CD4-positive, alpha-beta T cell treated with Interleukin-2 at 100 ng/mL for 4 hours (primary cell): ENCODE results near the gene WDR33.
"Not testable (repeated sequence)": the region's sequence is repeated elsewhere in the genome, so short reads cannot be mapped to it uniquely, and the experiment has no call there.

Source experiments
- DNase-seq: peaks from one replicate; pipeline ENCODE4 v3.0.0-alpha.2; 2020; ENCODE audit warnings: low spot score

The WDR33 gene

DNA sequence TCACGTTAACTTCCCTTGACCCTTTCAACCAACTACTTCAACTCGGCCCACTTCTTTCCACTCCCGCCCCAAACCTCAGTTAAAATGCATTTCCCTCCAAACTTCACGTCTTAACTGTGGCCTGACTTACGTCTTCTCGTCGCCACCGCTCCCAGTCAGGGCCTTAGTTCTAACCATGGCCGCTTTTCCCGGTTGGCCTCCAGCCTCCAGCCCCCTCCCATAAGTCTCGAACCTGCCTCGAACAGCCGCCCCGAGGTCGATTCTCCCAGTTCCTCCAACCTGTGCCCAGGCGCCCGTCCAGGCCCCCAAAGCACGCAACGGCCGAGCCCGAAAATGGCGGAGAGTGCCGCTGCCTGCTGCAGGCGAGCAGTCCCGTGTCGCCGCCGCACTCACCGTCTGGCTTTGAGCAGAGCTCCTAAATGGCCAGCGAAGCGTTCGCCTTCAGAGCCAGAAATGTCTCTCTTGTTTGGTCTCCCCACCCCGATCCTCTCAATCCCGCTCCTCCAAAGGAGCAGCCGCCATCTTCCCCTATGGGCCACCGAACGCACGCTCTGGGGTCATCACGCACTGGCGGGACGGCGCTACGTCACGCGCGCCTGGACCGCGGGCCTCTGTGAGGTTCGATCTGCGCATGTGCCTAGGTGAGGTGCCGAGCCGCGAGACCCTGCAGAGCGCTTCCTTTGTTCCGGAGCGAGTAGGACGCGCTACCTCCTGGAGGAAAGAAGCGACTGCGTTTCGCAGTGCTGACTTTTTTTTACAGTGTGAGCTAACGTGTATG lies at the start of gene WDR33:
TSS of gene WDR33 (minus strand) at position 553 of the 778 bp plus-strand sequence. CDS start 40,190 bp downstream, outside the sequence.
- peak; percentile 94 for DNase-seq

- DNase-seq: no peak
Measured at GRCh38 chr2:127860130-127860529, 49.2 kb upstream of the WDR33 start.

DNA sequence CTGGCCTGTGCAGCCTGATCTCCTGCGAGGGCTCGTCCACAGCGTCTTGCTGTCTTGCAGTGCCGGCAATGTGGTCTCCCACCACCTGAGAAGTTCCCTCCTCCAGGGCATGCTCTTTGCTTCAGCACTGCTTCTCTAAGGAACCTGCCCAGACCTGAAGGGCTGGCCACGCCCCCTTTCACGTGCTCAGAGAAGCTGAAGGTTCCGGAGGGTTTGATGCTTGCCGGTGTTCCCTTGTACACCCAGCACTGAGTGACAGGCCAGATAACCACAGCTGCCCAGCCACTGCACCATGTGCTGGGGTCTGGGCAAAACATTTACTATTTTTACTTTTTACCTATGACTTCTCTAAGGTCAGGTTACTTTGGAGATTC lies 48.7 kb upstream of the WDR33 start:
- DNase-seq: peak; percentile 60

GRCh38 chr2:127857265-127857808 lies 46.4 kb upstream of the WDR33 start:
- peak; percentile 7 for DNase-seq

- no peak for DNase-seq
Measured at GRCh38 chr2:127853671-127854070, 42.7 kb upstream of the WDR33 start.

GRCh38 chr2:127852388-127852787 lies 41.4 kb upstream of the WDR33 start:
- no peak for DNase-seq

DNA sequence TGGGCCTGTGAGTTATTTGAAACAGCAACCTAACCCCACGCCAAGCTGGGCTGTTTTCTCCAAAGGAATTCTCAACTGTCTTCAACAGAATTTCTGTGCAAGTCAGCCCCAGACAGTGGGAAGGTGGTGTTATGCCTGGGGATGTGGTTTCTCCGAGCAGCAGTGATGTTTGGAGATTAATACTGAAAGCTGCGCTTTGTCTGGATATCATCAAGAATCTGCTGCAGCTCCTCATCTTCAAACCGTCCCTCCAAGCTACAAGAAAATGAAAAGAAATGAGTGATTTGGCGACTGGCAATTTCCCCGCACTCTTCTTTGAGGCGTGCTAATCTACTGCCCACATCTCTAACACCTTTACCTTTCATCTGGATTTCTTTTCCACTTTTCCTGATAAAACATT lies 37.0 kb upstream of the WDR33 start:
- DNase-seq: no peak

DNA sequence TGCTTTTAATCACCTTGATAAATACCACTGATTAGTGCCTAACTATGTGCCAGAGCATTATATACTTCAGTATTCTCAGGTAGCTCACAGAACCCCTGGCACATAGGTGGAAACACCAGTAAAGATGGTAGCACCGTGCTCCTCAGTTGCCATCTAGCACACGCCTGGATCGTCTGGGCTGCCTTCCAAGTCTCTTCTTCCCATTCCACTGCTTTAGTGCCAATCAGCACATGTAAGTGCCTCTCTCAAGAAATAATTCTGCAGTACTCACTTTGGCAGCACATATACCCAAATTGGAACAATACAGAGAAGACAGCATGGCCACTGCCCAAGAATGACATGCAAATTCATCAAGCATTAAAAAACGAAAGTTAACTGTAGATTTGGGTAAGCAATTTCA lies 34.0 kb upstream of the WDR33 start:
- no peak for DNase-seq

DNA sequence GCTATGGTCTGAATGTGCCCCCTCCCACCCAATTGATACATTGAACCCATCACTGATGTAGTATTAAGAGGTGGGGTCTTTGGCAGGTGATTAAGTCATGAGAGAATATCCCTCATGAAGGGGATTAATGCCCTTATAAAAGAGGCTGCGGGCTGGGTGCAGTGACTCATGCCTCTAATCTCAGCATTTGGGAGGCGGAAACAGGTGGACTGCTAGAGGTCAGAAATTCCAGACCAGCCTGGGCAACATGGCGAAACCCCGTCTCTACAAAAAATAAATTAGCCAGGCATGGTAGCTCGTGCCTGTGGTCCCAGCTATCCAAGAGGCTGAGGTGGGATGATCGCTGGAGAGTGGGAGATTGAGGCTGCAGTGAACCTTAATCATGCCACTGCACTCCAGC lies 32.7 kb upstream of the WDR33 start:
- DNase-seq: no peak

- no peak for DNase-seq
Measured at GRCh38 chr2:127841466-127842178, 30.7 kb upstream of the WDR33 start.

DNA sequence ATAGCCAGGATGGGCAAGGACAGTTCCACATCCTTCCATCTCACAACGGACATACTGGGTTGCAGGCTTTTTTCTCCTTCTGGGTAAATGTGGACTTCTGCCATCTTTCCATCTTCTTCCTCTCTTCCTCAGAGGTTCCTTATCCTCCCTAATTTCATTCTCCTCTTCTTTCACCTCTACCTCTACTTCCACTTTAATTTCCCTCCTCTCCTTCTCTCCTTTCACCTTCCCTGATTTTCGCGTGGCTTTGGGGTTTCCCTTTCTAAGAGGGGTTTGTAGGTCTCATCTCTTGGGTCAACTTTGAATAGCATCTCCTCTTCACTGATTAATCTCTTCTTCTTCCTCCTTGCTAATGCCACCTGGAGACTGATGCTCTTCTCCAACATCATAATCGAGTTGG lies 29.9 kb upstream of the WDR33 start:
- DNase-seq: no peak

GRCh38 chr2:127834951-127835350 lies 24.0 kb upstream of the WDR33 start:
- DNase-seq: no peak

- DNase-seq: peak; percentile 56
Measured at GRCh38 chr2:127829845-127830246, 18.9 kb upstream of the WDR33 start.

GRCh38 chr2:127826708-127827107 lies 15.7 kb upstream of the WDR33 start:
- DNase-seq: not testable (repeated sequence)

DNA sequence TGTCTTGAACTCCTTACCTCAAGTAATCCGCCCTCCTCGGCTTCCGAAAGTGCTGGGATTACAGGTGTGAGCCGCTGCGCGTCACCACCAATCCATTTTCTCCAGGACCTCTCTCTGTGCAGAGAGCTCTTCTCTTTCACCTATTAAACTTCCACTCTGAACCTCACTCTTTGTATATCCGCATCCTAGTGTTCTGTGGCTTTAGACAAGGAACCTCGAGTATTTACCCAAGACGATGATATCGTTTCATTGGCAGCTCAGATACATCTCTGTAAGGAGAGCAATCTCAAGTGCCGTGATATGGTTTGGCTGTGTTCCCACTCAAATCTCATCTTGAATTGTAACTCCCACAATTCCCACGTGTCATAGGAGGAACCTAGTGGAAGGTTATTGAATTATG lies 15.1 kb upstream of the WDR33 start:
- no peak for DNase-seq

- no peak for DNase-seq
Measured at GRCh38 chr2:127820080-127820668, 9.2 kb upstream of the WDR33 start.

GRCh38 chr2:127818794-127819425 lies 7.9 kb upstream of the WDR33 start:
- DNase-seq: no peak

DNA sequence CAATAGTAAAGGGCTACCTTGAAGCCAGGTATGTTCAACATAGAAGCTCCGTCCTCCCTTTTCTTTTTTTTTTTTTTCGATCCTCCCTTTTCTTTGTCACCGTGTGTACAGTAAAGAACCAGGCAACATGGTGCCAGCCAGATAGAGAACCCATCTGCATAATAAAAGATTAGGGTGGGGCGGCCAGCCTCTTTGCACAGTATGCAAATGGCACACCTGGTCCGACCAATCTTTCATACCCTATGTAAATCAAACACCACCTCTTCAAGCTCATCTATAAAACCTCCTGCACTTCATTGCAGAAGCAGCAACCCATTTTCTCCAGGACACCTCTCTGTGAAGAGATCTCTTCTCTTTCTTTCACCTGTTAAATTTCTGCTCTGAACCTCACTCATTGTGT lies 7.3 kb upstream of the WDR33 start:
- no peak for DNase-seq

- DNase-seq: no peak
Measured at GRCh38 chr2:127814677-127815076, 3.7 kb upstream of the WDR33 start.

- not testable (repeated sequence) for DNase-seq
Measured at GRCh38 chr2:127812441-127812840, 1.5 kb upstream of the WDR33 start.

DNA sequence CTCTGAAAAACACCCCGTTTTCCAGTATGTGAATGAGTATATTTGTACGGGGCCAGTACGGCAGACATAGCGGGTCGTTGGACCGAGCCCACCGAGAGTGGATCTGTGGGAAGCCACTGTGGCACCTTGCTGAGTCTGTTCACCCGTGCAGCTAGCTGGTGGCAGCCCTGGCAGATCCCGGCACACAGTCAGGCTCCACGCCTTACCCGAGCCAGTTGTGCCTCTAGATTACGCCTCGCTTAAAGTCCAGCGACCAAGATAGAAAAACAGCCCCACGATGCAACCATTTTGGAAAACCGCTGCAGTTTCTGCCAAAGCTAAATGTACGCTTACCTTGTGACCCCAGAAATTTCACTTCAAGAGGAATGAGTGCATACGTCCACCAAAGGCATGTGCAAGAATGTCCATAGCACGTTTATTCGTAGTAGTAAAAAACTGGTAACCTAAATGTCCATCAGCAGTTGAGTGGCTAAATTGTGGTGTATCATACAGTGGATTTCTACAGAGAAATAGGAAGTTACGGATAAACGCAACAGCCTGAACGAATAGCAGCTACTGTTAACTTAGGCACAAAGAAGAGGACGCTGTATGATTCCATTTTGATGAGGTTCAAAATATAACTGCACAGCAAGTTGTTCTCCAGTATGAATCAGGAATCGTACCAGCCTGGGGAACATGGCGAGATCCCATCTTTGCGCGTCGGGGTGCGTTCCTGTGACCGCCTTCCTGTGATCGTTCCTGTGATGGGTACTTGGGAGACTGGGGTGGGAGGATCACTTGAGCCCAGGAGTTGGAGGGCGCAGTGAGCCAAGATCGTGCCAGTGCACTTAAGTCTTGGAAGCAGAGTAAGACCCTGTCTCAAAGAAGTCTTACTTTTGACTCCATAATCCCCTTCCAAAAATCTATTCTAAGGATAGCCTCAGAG lies 688 bp upstream of the WDR33 start:
- DNase-seq: no peak
